ENCODE measurements around the gene ANAPC13. TPM values are rescaled to one million over a fixed set of nuclear protein-coding genes. Genes with fewer than 3 reads are reported as not detected.

ANAPC13 gene
- total and polyA plus RNA-seq, 7 donors, result 46.7 to 88.9 (median 59.0) TPM

GRCh38 chr3:134511500-134511899, 25.7 kb upstream of the ANAPC13 start:
- WGBS, 2 donors, result 87 to 93% methylated on average over 2 of the region's 2 CpGs
- H3K27ac ChIP-seq, result no peak overlapping the region
- H3K9me3 ChIP-seq, result no peaks in the 10 kb centered on the region
- H3K27me3 ChIP-seq, result no peaks in the 10 kb centered on the region
- DNase-seq, result no peak
- peaks cover 0 to 38% (median 0%) of the 10 kb centered on the region in 4 donors for H3K36me3 ChIP-seq
- intact Hi-C loops (cut with DNase I), result no loop called here
- H3K4me1 ChIP-seq, result peaks cover 0 to 3% (median 0%) of the 10 kb centered on the region in 4 donors
- H3K4me3 ChIP-seq, result no peak overlapping the region
- TF ChIP-seq POLR2A (IDR thresholded peaks at IDR 0.05) (no peak), EP300 (IDR thresholded peaks at IDR 0.05) (no peak), CTCF (IDR thresholded peaks at IDR 0.05) (no peak), POLR2AphosphoS5 (IDR thresholded peaks at IDR 0.05) (no peak)

DNA sequence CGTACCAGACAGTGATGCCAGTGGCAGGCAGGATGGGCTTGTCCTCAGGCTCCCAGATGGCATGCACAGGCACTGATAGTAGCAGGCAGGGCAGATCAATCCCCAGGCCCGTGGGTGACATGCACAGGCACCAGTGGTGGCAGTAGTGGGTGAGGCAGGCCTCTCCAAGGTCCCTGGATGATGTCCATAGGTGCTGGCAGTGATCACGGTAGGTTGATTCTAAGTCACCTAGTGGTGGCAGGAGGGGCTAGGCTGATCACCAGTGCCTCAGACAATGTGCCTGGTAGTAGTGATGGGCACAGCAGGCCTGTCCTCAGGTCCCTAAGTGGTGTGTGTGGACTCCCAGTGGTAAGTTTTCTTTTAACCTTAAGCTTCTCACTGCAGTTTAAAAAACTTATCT, 19.7 kb upstream of the ANAPC13 start:
- no peak overlapping the region for H3K27ac ChIP-seq
- H3K4me1 ChIP-seq, result peaks cover 0 to 3% (median 0%) of the 10 kb centered on the region in 4 donors
- no peaks in the 10 kb centered on the region for H3K27me3 ChIP-seq
- peaks cover 0 to 6% (median 0%) of the 10 kb centered on the region in 4 donors for H3K9me3 ChIP-seq
- DNase-seq, result no peak
- peaks cover 0 to 24% (median 0%) of the 10 kb centered on the region in 4 donors for H3K36me3 ChIP-seq
- 65 to 81% methylated on average over 3 of the region's 3 CpGs for whole genome bisulfite sequencing, 2 donors
- intact Hi-C loops (cut with DNase I), result no loop called here
- TF ChIP-seq POLR2AphosphoS5 (IDR thresholded peaks at IDR 0.05) (no peak), CTCF (IDR thresholded peaks at IDR 0.05) (no peak), POLR2A (IDR thresholded peaks at IDR 0.05) (no peak), EP300 (IDR thresholded peaks at IDR 0.05) (no peak)
- H3K4me3 ChIP-seq, result no peak overlapping the region

DNA sequence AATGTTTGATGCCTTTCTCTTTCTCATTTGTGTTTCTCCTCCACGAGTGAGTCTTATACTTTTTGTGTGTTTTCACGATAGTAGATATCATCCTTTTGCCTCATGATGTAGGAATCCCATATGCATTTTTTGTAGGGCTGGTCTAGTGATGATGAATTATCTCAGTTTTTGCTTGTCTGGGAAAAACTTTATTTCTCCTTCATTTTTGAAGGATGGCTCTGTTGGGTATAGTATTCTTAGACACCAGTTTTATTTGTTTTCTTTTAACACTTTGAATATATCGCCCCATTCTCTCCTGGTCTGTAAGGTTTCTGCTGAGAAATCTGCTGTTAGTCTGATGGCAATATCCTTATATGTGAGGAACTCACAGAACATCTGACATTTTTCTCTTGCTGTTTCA, 18.3 kb upstream of the ANAPC13 start:
- Histone ChIP-seq H3K4me1 (peaks cover 0 to 3% (median 0%) of the 10 kb centered on the region in 4 donors), H3K36me3 (peaks cover 0 to 18% (median 0%) of the 10 kb centered on the region in 4 donors), H3K9me3 (peaks cover 0 to 6% (median 0%) of the 10 kb centered on the region in 4 donors), H3K4me3 (no peak overlapping the region), H3K27me3 (no peaks in the 10 kb centered on the region), H3K27ac (no peak overlapping the region)
- DNase-seq, result no peak
- WGBS, 2 donors, result 65 to 87% methylated on average over 3 of the region's 3 CpGs
- intact Hi-C loops (cut with DNase I), result no loop called here
- TF ChIP-seq POLR2AphosphoS5 (IDR thresholded peaks at IDR 0.05), result no peak

GRCh38 chr3:134503266-134503665, 17.5 kb upstream of the ANAPC13 start:
- TF ChIP-seq EP300 (IDR thresholded peaks at IDR 0.05), result no peak
- no peak for TF ChIP-seq POLR2A (IDR thresholded peaks at IDR 0.05)
- TF ChIP-seq POLR2AphosphoS5 (IDR thresholded peaks at IDR 0.05), result no peak
- TF ChIP-seq CTCF (IDR thresholded peaks at IDR 0.05), result no peak
- no peak overlapping the region for H3K4me3 ChIP-seq
- WGBS, 2 donors, result 98% methylated on average over 1 of the region's 1 CpG
- H3K27me3 ChIP-seq, result no peaks in the 10 kb centered on the region
- no peak overlapping the region for H3K27ac ChIP-seq
- intact Hi-C loops (cut with DNase I), result no loop called here
- H3K4me1 ChIP-seq, result peaks cover 0 to 3% (median 0%) of the 10 kb centered on the region in 4 donors
- H3K36me3 ChIP-seq, result peaks cover 0 to 13% (median 0%) of the 10 kb centered on the region in 4 donors
- no peak for DNase-seq
- peaks cover 0 to 6% (median 0%) of the 10 kb centered on the region in 4 donors for H3K9me3 ChIP-seq

- no peaks in the 10 kb centered on the region for H3K4me1 ChIP-seq
- H3K27me3 ChIP-seq, result no peaks in the 10 kb centered on the region
- no peak overlapping the region for H3K4me3 ChIP-seq
- intact Hi-C loops (cut with DNase I), result no loop called here
- peaks cover 0 to 23% (median 0%) of the 10 kb centered on the region in 4 donors for H3K36me3 ChIP-seq
- DNase-seq, result no peak
- TF ChIP-seq POLR2A (IDR thresholded peaks at IDR 0.05), result no peak
- no peak for TF ChIP-seq POLR2AphosphoS5 (IDR thresholded peaks at IDR 0.05)
- no peak for TF ChIP-seq CTCF (IDR thresholded peaks at IDR 0.05)
- TF ChIP-seq EP300 (IDR thresholded peaks at IDR 0.05), result no peak
- no peaks in the 10 kb centered on the region for H3K9me3 ChIP-seq
- no peak overlapping the region for H3K27ac ChIP-seq
- 61 to 77% methylated on average over 3 of the region's 3 CpGs for WGBS, 2 donors
These were observed 10.8 kb upstream of the ANAPC13 start for GRCh38 chr3:134496471-134497071.

Data from sigmoid colon (tissue), 7 donors.